Liver (tissue), 3 donors: Measurements from ENCODE around the gene ANKRA2.

Experiments used
- EGR1 ChIP-seq, 2 donors: IDR thresholded peaks; 2 replicates each; pipeline ENCODE4 v1.6.1; 2016 to 2018; ENCODE audit warnings: antibody characterized with exemption in 2 of 2, low read depth in 2 of 2
- JUND ChIP-seq, 2 donors: IDR thresholded peaks; 2 replicates each; pipeline ENCODE4 v1.6.1; 2016; ENCODE audit warnings: antibody characterized with exemption in 2 of 2
- SP1 ChIP-seq: IDR thresholded peaks from 2 replicates; pipeline ENCODE4 v1.6.1; 2018; ENCODE audit warnings: antibody characterized with exemption, mild to moderate bottlenecking
- TAF1 ChIP-seq: conservative IDR thresholded peaks from 2 replicates; pipeline ENCODE4 v1.6.1; 2016; ENCODE audit warnings: antibody characterized with exemption, mild to moderate bottlenecking
- YY1 ChIP-seq: IDR thresholded peaks from 2 replicates; pipeline ENCODE4 v1.6.1; 2016; ENCODE audit warnings: antibody characterized with exemption, mild to moderate bottlenecking
- TF ChIP-seq, protein P1 (sequence below): fragments of 150-350 bp; IDR thresholded peaks from 2 replicates; pipeline ENCODE4 v1.5.1; 2017; ENCODE audit warnings: improper control_type of control experiment, low read depth, low read length; ENCODE audit not compliant: missing input control
- TF ChIP-seq, protein P2 (sequence below): IDR thresholded peaks from 2 replicates; pipeline ENCODE4 v1.6.1; 2016; ENCODE audit warnings: antibody characterized with exemption, mild to moderate bottlenecking
- TF ChIP-seq, protein P3 (sequence below): IDR thresholded peaks from 2 replicates; pipeline ENCODE4 v1.6.1; 2016; ENCODE audit warnings: antibody characterized with exemption
- TF ChIP-seq, protein P4 (sequence below): IDR thresholded peaks from 2 replicates; pipeline ENCODE4 v1.6.1; 2016; ENCODE audit warnings: antibody characterized with exemption
- TF ChIP-seq, protein P5 (sequence below): IDR thresholded peaks from 2 replicates; pipeline ENCODE4 v1.6.1; 2016; ENCODE audit warnings: antibody characterized with exemption
- donor health status: healthy.
- donor health status: healthy.

DNA sequence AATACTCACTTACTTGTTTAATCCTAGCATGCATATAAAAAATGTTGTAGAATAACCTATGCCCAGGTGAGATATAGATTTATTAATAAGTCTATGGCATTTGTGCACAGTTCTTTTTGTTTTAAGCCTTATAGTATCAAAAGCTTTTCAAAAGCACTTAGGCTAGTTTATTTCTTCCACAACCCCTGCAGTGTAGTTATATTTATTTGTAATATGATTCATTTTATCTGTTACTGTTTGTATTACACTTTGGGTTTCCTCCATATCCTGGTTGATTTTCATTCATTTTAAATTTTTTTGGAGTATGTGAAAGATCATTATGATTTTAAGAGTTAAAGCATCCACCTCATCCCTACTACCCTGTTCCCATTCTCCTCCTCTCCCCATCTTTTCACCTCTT is 41.8 kb upstream of the ANKRA2 start:
- TF ChIP-seq, protein P1, sequence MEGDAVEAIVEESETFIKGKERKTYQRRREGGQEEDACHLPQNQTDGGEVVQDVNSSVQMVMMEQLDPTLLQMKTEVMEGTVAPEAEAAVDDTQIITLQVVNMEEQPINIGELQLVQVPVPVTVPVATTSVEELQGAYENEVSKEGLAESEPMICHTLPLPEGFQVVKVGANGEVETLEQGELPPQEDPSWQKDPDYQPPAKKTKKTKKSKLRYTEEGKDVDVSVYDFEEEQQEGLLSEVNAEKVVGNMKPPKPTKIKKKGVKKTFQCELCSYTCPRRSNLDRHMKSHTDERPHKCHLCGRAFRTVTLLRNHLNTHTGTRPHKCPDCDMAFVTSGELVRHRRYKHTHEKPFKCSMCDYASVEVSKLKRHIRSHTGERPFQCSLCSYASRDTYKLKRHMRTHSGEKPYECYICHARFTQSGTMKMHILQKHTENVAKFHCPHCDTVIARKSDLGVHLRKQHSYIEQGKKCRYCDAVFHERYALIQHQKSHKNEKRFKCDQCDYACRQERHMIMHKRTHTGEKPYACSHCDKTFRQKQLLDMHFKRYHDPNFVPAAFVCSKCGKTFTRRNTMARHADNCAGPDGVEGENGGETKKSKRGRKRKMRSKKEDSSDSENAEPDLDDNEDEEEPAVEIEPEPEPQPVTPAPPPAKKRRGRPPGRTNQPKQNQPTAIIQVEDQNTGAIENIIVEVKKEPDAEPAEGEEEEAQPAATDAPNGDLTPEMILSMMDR: no peak
- TF ChIP-seq JUND (IDR thresholded peaks at IDR 0.05) (no peak), SP1 (no peak), EGR1 (IDR thresholded peaks at IDR 0.05; ENCODE audit: low read depth in 2 of 2) (no peak), YY1 (no peak), TAF1 (no peak)
- TF ChIP-seq, protein P2, sequence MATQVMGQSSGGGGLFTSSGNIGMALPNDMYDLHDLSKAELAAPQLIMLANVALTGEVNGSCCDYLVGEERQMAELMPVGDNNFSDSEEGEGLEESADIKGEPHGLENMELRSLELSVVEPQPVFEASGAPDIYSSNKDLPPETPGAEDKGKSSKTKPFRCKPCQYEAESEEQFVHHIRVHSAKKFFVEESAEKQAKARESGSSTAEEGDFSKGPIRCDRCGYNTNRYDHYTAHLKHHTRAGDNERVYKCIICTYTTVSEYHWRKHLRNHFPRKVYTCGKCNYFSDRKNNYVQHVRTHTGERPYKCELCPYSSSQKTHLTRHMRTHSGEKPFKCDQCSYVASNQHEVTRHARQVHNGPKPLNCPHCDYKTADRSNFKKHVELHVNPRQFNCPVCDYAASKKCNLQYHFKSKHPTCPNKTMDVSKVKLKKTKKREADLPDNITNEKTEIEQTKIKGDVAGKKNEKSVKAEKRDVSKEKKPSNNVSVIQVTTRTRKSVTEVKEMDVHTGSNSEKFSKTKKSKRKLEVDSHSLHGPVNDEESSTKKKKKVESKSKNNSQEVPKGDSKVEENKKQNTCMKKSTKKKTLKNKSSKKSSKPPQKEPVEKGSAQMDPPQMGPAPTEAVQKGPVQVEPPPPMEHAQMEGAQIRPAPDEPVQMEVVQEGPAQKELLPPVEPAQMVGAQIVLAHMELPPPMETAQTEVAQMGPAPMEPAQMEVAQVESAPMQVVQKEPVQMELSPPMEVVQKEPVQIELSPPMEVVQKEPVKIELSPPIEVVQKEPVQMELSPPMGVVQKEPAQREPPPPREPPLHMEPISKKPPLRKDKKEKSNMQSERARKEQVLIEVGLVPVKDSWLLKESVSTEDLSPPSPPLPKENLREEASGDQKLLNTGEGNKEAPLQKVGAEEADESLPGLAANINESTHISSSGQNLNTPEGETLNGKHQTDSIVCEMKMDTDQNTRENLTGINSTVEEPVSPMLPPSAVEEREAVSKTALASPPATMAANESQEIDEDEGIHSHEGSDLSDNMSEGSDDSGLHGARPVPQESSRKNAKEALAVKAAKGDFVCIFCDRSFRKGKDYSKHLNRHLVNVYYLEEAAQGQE: no peak
- TF ChIP-seq, protein P3, sequence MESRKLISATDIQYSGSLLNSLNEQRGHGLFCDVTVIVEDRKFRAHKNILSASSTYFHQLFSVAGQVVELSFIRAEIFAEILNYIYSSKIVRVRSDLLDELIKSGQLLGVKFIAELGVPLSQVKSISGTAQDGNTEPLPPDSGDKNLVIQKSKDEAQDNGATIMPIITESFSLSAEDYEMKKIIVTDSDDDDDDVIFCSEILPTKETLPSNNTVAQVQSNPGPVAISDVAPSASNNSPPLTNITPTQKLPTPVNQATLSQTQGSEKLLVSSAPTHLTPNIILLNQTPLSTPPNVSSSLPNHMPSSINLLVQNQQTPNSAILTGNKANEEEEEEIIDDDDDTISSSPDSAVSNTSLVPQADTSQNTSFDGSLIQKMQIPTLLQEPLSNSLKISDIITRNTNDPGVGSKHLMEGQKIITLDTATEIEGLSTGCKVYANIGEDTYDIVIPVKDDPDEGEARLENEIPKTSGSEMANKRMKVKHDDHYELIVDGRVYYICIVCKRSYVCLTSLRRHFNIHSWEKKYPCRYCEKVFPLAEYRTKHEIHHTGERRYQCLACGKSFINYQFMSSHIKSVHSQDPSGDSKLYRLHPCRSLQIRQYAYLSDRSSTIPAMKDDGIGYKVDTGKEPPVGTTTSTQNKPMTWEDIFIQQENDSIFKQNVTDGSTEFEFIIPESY: no peak
- TF ChIP-seq, protein P4, sequence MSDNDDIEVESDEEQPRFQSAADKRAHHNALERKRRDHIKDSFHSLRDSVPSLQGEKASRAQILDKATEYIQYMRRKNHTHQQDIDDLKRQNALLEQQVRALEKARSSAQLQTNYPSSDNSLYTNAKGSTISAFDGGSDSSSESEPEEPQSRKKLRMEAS: no peak
- TF ChIP-seq, protein P5, sequence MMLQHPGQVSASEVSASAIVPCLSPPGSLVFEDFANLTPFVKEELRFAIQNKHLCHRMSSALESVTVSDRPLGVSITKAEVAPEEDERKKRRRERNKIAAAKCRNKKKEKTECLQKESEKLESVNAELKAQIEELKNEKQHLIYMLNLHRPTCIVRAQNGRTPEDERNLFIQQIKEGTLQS: no peak
